ENCODE data around the gene GINS3. TPM values are rescaled to one million over a fixed set of nuclear protein-coding genes. Genes with fewer than 3 reads are reported as not detected.

GINS3 gene
- polyA plus RNA-seq, 1 donor (not counting 4 experiments of a cell fraction or from before 2014, with no cell fraction given): 10.1 TPM

- Histone ChIP-seq H3K9ac (ENCODE audit: control insufficient read depth, extremely low read depth, insufficient read depth, low read length) (no peak overlapping the region), H3K9me1 (ENCODE audit: control insufficient read depth, extremely low read depth, insufficient read depth, low read length) (no peaks in the 10 kb centered on the region), H3K27ac (ENCODE audit: control insufficient read depth, insufficient read depth, low read length) (no peak overlapping the region), H3K27me3 (ENCODE audit: control insufficient read depth, extremely low read depth, insufficient read depth, low read length) (no peaks in the 10 kb centered on the region), H2AFZ (ENCODE audit: control insufficient read depth, low read length) (no peak overlapping the region), H3K79me2 (ENCODE audit: control insufficient read depth, insufficient read depth, low read length) (no peaks in the 10 kb centered on the region), H3K4me3 (ENCODE audit: control insufficient read depth in 2 of 3, extremely low read depth in 1 of 3, insufficient read depth in 2 of 3, low read depth in 1 of 3, low read length in 3 of 3) (no peak overlapping the region), H3K36me3 (ENCODE audit: control insufficient read depth in 2 of 2, extremely low read depth in 1 of 2, insufficient read depth in 2 of 2, low read length in 2 of 2) (no peaks in the 10 kb centered on the region), H3K4me1 (ENCODE audit: control insufficient read depth, extremely low read depth, insufficient read depth, low read length) (no peaks in the 10 kb centered on the region), H3K9me3 (ENCODE audit: control insufficient read depth, low read depth, low read length) (no peaks in the 10 kb centered on the region), H3K4me2 (ENCODE audit: control insufficient read depth, extremely low read depth, insufficient read depth, low read depth, low read length) (no peak overlapping the region), H4K20me1 (ENCODE audit: control insufficient read depth, extremely low read depth, insufficient read depth, low read length) (no peaks in the 10 kb centered on the region)
- TF ChIP-seq CTCF (optimal IDR thresholded peaks at IDR 0.05 in 1 of 3, IDR thresholded peaks at IDR 0.05 in 1 of 3, conservative IDR thresholded peaks at IDR 0.05 in 1 of 3; ENCODE audit: extremely low read depth in 1 of 3, insufficient read depth in 2 of 3, low read length in 3 of 3) (no peak), EZH2 (IDR thresholded peaks at IDR 0.05; ENCODE audit: low read length) (no peak)
- FAIRE-seq (no peak), DNase-seq (ENCODE audit: low read depth, low spot score) (no peak)
- dilution Hi-C loops (cut with MboI; ENCODE audit: extremely low pct_ligation_motif_present, low sequenced_read_pairs): no loop called here
Observed at GRCh38 chr16:58419241-58419990, 27.1 kb downstream of the GINS3 start.

GRCh38 chr16:58421059-58421458 is 28.8 kb downstream of the GINS3 start:
- Histone ChIP-seq H3K79me2 (ENCODE audit: control insufficient read depth, insufficient read depth, low read length) (no peaks in the 10 kb centered on the region), H3K4me2 (ENCODE audit: control insufficient read depth, extremely low read depth, insufficient read depth, low read depth, low read length) (no peak overlapping the region), H3K4me3 (ENCODE audit: control insufficient read depth in 2 of 3, extremely low read depth in 1 of 3, insufficient read depth in 2 of 3, low read depth in 1 of 3, low read length in 3 of 3) (no peak overlapping the region), H3K9me1 (ENCODE audit: control insufficient read depth, extremely low read depth, insufficient read depth, low read length) (no peaks in the 10 kb centered on the region), H3K9ac (ENCODE audit: control insufficient read depth, extremely low read depth, insufficient read depth, low read length) (no peak overlapping the region), H3K27ac (ENCODE audit: control insufficient read depth, insufficient read depth, low read length) (no peak overlapping the region), H3K36me3 (ENCODE audit: control insufficient read depth in 2 of 2, extremely low read depth in 1 of 2, insufficient read depth in 2 of 2, low read length in 2 of 2) (no peaks in the 10 kb centered on the region), H3K9me3 (ENCODE audit: control insufficient read depth, low read depth, low read length) (no peaks in the 10 kb centered on the region), H2AFZ (ENCODE audit: control insufficient read depth, low read length) (no peak overlapping the region), H3K4me1 (ENCODE audit: control insufficient read depth, extremely low read depth, insufficient read depth, low read length) (no peaks in the 10 kb centered on the region), H3K27me3 (ENCODE audit: control insufficient read depth, extremely low read depth, insufficient read depth, low read length) (peaks cover 2% of the 10 kb centered on the region), H4K20me1 (ENCODE audit: control insufficient read depth, extremely low read depth, insufficient read depth, low read length) (no peaks in the 10 kb centered on the region)
- FAIRE-seq: no peak
- TF ChIP-seq EZH2 (IDR thresholded peaks at IDR 0.05; ENCODE audit: low read length) (no peak), CTCF (optimal IDR thresholded peaks at IDR 0.05 in 1 of 3, IDR thresholded peaks at IDR 0.05 in 1 of 3, conservative IDR thresholded peaks at IDR 0.05 in 1 of 3; ENCODE audit: extremely low read depth in 1 of 3, insufficient read depth in 2 of 3, low read length in 3 of 3) (no peak)
- dilution Hi-C loops (cut with MboI; ENCODE audit: extremely low pct_ligation_motif_present, low sequenced_read_pairs): no loop called here
- no peak for DNase-seq (ENCODE audit: low read depth, low spot score)

Data from keratinocyte (primary cell).